HG03520 (cell line): ENCODE data around the gene FDX1.

Experiments used
- ATAC-seq: cut with Tn5 transposase; IDR thresholded peaks from one replicate; pipeline ENCODE4 v1.9.1; 2021; ENCODE audit warnings: mild to moderate bottlenecking, moderate library complexity; ENCODE audit not compliant: unreplicated experiment

FDX1 gene

DNA sequence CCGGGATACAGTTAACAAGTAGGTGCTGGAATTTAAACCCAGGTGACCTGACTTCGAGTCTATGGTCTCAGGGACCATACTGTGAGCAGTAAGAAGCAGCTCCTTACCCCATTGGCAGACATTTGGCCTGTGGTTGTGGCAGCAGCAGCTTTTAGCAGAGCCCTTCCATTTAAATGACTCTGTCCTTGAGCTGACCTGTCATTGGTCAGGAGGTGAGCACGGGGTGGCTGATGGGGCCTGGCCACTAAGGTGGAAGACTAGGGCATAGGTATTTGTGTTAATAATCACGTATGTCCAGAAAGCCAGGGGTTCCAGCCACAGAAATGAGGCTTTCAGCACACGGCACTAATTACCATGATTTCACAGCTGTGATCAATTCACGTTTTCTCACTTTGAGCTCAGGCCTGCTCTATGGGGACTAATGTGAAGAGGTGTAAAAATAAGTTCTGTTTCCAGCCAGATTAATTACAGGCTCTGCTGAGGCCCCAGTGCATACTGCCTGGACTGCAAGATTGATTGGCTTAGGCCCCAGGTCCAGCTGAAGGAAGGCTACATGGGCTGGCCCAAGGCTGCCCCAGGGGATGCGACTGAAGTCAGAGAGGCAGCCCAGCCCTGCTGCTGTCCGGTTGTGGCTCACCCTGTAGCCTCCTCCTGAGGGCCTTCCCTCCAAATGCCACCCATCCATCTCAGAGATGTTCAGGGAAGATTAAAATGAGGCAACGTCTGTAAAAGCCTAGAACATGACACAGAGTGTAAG is 76.0 kb downstream of the FDX1 start:
- no peak for ATAC-seq

DNA sequence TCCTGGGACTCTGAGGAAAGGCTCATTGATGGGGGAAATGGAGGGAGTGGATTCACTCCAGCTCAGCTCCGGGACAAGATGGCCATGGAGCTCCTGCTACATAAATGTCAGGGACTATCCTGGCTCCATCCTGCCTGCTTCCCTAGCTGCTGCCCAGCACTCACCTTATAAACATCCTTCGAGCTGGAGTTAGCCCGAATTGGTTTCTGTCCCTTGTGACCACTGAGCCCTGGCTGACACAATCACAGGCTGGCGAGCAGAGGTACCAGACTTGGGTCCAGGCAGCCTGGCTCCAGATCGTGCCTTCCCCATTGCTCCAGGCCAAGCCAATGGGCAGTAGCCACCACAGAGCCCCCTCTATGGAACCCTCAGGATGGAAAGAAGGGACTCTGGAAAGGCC is 77.6 kb downstream of the FDX1 start:
- ATAC-seq, result no peak

DNA sequence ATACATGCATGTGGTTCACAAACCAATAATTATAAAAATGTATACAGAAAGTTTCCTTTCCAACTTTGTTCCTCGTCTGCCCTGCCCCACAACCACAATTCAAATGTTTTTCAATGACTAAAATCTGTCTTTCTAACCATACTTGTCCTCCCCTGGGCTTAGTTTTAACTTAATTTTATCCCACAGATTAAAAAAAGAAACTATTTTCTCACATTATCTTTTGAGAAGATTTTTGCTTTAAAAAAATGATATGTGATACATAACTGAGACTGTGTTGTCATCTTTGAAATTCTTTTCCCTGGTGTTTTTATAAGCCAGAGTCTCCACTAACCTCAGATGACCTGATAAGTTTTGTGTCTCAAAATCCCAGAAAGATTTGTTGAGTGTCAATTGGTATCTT is 79.0 kb downstream of the FDX1 start:
- ATAC-seq, result no peak

DNA sequence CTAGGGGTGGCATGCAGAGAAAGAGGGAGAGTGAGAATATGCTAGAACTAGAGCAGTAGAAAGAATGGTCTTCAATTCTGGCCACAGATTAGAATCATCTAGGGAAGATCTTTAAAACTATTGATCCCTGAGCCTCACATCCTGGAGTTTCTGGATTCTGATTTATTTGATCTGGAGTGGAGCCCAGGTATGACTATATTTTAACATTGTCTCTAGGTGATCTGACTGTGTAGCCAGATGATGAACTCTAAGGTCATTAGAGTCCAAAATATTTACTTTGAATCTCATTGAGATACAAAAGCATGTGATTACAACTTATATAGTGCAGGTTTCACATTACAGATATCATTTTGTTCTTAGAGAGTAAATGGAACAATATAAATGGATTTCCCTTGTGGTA is 79.7 kb downstream of the FDX1 start:
- ATAC-seq, result no peak

DNA sequence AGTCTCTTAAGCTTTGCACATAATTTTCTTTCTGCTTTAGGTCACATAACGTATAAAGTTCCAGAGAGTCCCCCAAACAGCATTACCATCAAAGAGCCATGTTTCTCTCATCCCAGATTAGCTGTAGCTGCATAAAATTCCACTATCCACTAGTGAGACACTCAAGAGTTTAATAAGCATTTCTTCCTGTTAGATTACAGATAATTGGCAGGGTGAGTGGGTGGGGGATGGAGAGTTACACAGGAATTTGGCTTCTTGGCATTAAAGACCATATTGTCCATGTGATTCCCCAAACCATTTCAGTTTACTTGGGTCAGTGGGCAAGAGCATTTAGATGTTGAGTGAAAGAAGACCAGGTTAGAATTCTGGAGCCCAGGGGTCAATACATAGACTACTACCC is 82.3 kb downstream of the FDX1 start:
- no peak for ATAC-seq

DNA sequence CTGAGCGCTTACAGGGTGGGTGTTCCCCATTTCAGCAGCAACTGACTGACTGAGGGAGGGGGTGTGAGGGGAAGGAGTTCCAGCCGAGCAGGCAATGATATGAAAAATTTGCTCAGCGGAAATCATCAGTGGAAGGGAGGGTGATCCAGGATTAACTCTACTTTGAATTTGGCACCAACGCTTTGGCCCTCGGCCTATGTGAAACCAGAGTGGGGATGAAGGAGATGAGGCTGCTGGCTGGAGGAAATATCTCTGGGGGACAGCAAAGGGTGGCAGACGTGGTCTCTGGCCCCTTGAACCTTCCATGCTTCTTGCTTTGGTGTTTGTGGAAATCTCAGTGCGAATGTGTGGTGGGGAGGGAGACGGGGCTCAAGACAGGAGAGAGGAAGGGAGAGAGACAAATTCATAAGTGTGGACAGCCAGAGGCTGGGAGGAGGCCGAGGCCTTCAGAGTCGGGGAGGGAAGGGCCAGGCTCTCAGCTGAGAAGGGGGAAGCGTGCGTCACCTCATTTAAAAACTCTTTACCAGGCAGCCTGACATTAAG is 83.6 kb downstream of the FDX1 start:
- ATAC-seq, result no peak

DNA sequence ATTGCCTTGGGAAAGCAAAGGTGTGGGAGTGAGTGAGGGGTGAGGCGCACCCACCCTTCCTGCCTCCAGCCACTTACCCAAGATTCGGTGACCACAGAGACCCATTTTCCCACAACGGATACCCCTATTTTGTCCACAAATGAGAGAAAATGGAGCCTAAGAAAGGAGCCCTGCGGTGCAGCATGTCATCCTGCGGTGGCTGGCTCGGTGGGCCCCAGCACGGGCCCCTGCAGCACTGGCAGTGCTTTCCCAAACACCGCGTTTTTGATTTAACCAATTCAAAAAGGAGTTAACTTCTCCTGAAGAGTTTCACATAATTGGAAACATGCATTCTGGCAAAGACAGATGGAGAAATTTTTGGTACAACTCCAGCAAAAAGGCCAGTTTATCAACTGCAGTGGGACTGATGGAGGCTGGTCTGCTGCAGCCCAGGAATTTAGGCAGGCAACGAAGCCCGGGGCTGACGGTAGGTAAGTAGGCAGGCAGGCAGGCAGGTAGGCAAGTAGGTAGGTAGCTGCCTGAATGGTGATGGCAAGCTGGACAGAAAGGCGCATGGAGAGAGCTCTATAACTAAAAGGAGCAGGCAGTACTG is 84.2 kb downstream of the FDX1 start:
- ATAC-seq, result no peak
